GM18873 (cell line): Measurements from ENCODE around the gene LORICRIN.

ENCODE experiments used
- ATAC-seq: cut with Tn5 transposase; IDR thresholded peaks from one replicate; pipeline ENCODE4 v1.9.1; 2021; ENCODE audit warnings: mild to moderate bottlenecking, moderate library complexity, moderate number of reproducible peaks; ENCODE audit not compliant: unreplicated experiment, low FRiP score

The LORICRIN gene

GRCh38 chr1:153293851-153294250 lies 34.4 kb downstream of the LORICRIN start:
- no peak for ATAC-seq

GRCh38 chr1:153302308-153302707 lies 42.8 kb downstream of the LORICRIN start:
- ATAC-seq, result no peak

- ATAC-seq, result no peak
Observed at GRCh38 chr1:153305682-153306081, 46.2 kb downstream of the LORICRIN start.

GRCh38 chr1:153306303-153307220 lies 47.1 kb downstream of the LORICRIN start:
- no peak for ATAC-seq

- no peak for ATAC-seq
Observed at GRCh38 chr1:153307221-153307600, 47.7 kb downstream of the LORICRIN start.

- no peak for ATAC-seq
Observed at GRCh38 chr1:153308540-153308939, 49.1 kb downstream of the LORICRIN start.

- ATAC-seq, result no peak
Observed at GRCh38 chr1:153309441-153309840, 50.0 kb downstream of the LORICRIN start.

GRCh38 chr1:153310526-153310925 lies 51.0 kb downstream of the LORICRIN start:
- no peak for ATAC-seq
